ENCODE results near the gene ANKS6. TPM values are rescaled to one million over a fixed set of nuclear protein-coding genes. Genes with fewer than 3 reads are reported as not detected.

Gene ANKS6
- total and polyA plus RNA-seq, 4 donors = 16.7 to 35.5 (median 25.0) TPM

DNA sequence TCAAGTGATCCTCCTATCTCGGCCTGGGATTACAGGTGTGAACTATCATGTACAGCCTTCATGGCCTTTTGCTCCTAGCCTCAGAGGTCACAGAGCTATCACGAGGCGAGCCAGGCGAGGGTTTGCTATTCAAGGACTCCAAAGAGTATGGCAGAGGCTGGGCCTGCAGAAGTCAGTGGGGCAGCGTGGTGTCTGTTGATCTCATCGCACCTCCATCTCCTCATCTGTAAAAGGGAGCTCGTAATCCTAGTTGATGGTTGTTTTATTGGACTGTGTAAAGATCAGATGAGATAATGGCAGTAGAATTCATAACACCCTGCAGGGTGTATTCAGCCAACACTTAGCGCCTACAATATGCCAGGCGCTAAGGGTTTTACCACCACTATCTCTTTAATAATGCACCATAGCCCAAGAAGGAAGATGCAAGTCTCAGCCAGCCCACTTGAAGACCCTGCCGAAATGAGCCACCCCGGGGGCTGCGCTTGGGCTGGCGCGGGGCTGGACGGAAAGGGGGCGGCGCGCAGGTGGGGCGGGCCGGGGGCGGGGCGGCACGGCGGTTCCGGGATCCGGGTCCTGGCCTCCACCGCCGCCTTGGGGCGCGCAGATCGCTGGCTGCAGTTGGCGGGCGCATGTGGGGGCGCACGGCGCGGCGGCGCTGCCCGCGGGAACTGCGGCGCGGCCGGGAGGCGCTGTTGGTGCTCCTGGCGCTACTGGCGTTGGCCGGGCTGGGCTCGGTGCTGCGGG lies 10.9 kb upstream of the ANKS6 start, which contains the start of gene GALNT12:
GALNT12 (plus strand) TSS at position 601 of the 744 bp plus-strand sequence; CDS start at position 630, 29 bp downstream.
- Histone ChIP-seq H3K9me3 (ENCODE audit: control insufficient read depth in 4 of 4, insufficient read depth in 3 of 4, low read length in 3 of 4) (no peaks in the 10 kb centered on the region), H3K36me3 (ENCODE audit: control insufficient read depth in 4 of 4, insufficient read depth in 4 of 4, low read length in 4 of 4) (no peaks in the 10 kb centered on the region), H3K27ac (ENCODE audit: low read depth in 1 of 2, low read length in 1 of 2) (peak within 1 kb of the TSS in 1 of 2 donors; percentile 7), H3K9ac (ENCODE audit: insufficient read depth in 1 of 2, low read length in 2 of 2) (peak within 1 kb of the TSS in 1 of 2 donors; percentile 23), H3K4me1 (ENCODE audit: control insufficient read depth in 5 of 5, insufficient read depth in 5 of 5, low read length in 5 of 5) (peaks cover 0 to 20% (median 4%) of the 10 kb centered on the region in 5 donors), H3K4me3 (peak within 1 kb of the TSS; percentile 39), H3K27me3 (ENCODE audit: control insufficient read depth in 3 of 3, insufficient read depth in 3 of 3, low read length in 2 of 3) (no peaks in the 10 kb centered on the region)
- DNase-seq = peak in 2 of 3 donors; percentile 39 to 46
- WGBS, 2 donors = 10 to 17% methylated on average over 30 to 51 of the region's 51 CpGs
- TF ChIP-seq, protein P1, sequence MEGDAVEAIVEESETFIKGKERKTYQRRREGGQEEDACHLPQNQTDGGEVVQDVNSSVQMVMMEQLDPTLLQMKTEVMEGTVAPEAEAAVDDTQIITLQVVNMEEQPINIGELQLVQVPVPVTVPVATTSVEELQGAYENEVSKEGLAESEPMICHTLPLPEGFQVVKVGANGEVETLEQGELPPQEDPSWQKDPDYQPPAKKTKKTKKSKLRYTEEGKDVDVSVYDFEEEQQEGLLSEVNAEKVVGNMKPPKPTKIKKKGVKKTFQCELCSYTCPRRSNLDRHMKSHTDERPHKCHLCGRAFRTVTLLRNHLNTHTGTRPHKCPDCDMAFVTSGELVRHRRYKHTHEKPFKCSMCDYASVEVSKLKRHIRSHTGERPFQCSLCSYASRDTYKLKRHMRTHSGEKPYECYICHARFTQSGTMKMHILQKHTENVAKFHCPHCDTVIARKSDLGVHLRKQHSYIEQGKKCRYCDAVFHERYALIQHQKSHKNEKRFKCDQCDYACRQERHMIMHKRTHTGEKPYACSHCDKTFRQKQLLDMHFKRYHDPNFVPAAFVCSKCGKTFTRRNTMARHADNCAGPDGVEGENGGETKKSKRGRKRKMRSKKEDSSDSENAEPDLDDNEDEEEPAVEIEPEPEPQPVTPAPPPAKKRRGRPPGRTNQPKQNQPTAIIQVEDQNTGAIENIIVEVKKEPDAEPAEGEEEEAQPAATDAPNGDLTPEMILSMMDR (IDR thresholded peaks at IDR 0.05; ENCODE audit: control extremely low read depth, extremely low read depth) = no peak
- ATAC-seq (ENCODE audit: insufficient read depth, low FRiP score) = no peak

DNA sequence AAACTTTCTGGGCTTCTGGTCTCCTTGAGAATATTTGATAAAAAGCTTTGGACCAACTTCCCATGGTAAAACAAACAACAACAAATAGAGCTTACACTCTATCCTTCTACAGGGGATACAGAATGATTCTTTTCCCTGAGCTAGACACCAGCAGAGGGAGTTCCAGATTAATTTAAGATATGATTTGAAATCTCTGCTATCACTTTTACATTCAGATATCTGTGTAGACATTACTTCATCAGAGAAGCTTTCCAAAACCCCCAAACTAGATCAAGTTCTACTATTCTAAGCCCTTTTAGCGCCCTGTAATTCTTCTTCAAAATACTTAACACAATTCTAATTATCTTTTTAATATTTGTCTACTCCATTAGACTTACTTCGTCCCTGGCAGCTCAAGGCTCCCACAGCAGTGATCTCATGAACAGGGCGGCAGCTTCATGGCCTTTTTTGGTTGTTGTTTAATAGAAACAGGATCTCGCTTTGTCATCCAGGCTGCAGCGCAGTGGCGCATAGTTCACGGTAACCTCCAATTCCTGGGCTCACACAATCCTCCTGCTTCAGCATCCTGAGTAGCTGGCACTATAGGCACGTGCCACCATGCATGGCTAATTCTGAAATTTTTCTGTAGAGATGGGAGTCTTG lies 10.2 kb upstream of the ANKS6 start:
- no peaks in the 10 kb centered on the region for H3K9me3 ChIP-seq (ENCODE audit: control insufficient read depth in 4 of 4, insufficient read depth in 3 of 4, low read length in 3 of 4)
- no peaks in the 10 kb centered on the region for H3K36me3 ChIP-seq (ENCODE audit: control insufficient read depth in 4 of 4, insufficient read depth in 4 of 4, low read length in 4 of 4)
- no peak overlapping the region for H3K27ac ChIP-seq (ENCODE audit: low read depth in 1 of 2, low read length in 1 of 2)
- no peaks in the 10 kb centered on the region for H3K27me3 ChIP-seq (ENCODE audit: control insufficient read depth in 3 of 3, insufficient read depth in 3 of 3, low read length in 2 of 3)
- WGBS, 2 donors = 85 to 93% methylated on average over 8 of the region's 8 CpGs
- H3K4me3 ChIP-seq = no peak overlapping the region
- H3K4me1 ChIP-seq (ENCODE audit: control insufficient read depth in 5 of 5, insufficient read depth in 5 of 5, low read length in 5 of 5) = peaks cover 0 to 20% (median 4%) of the 10 kb centered on the region in 5 donors
- TF ChIP-seq, protein P1 (IDR thresholded peaks at IDR 0.05; ENCODE audit: control extremely low read depth, extremely low read depth) = no peak
- DNase-seq (no peak), ATAC-seq (ENCODE audit: insufficient read depth, low FRiP score) (no peak)
- peak overlapping the region in 1 of 2 donors; percentile 23 for H3K9ac ChIP-seq (ENCODE audit: insufficient read depth in 1 of 2, low read length in 2 of 2)

DNA sequence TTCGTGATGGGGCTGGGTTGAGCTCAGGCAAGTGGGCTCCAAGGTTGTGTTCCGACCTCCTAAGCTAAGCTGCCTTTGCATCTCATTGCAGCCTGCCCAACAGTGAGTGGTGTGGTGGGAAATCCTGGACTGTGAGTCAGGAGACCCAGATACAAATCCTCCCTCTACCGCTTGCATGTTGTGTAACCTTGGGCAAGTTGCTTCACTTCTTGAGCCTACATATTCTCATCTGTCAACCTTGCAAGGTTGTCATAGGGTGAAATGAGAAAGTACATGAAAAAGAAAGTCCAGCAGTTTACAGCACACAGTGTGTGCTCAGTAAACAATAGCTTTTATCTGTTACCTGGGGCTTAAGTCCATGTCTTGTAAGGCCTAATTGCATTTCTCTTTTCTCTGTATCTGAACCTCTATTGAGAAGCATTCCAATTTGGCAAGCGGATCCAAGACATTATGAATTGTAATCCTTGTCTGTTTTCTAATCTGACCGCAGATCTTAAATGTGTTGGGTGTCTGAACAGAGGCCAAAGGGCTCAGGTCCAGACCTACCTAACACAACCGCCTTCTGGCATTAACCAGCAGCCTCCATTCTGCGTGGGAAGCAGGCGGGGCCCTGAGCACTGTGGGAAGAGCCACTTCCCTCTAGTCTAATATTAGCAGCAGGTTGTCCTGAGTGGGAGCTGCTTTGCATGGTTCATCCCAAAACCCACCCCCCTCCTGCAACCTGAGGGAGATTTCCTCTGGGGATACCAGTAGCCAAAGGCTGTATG lies 9.3 kb upstream of the ANKS6 start:
- H3K4me3 ChIP-seq = no peak overlapping the region
- no peak for ATAC-seq (ENCODE audit: insufficient read depth, low FRiP score)
- H3K27me3 ChIP-seq (ENCODE audit: control insufficient read depth in 3 of 3, insufficient read depth in 3 of 3, low read length in 2 of 3) = no peaks in the 10 kb centered on the region
- no peaks in the 10 kb centered on the region for H3K36me3 ChIP-seq (ENCODE audit: control insufficient read depth in 4 of 4, insufficient read depth in 4 of 4, low read length in 4 of 4)
- peaks cover 0 to 20% (median 4%) of the 10 kb centered on the region in 5 donors for H3K4me1 ChIP-seq (ENCODE audit: control insufficient read depth in 5 of 5, insufficient read depth in 5 of 5, low read length in 5 of 5)
- no peak overlapping the region for H3K27ac ChIP-seq (ENCODE audit: low read depth in 1 of 2, low read length in 1 of 2)
- DNase-seq = no peak
- H3K9me3 ChIP-seq (ENCODE audit: control insufficient read depth in 4 of 4, insufficient read depth in 3 of 4, low read length in 3 of 4) = no peaks in the 10 kb centered on the region
- 69 to 77% methylated on average over 8 of the region's 8 CpGs for WGBS, 2 donors
- H3K9ac ChIP-seq (ENCODE audit: insufficient read depth in 1 of 2, low read length in 2 of 2) = no peak overlapping the region
- TF ChIP-seq, protein P1 (IDR thresholded peaks at IDR 0.05; ENCODE audit: control extremely low read depth, extremely low read depth) = no peak

Measured in lung (tissue), 12 donors.